ENCODE data around the gene CACNA1E.

Gene CACNA1E

DNA sequence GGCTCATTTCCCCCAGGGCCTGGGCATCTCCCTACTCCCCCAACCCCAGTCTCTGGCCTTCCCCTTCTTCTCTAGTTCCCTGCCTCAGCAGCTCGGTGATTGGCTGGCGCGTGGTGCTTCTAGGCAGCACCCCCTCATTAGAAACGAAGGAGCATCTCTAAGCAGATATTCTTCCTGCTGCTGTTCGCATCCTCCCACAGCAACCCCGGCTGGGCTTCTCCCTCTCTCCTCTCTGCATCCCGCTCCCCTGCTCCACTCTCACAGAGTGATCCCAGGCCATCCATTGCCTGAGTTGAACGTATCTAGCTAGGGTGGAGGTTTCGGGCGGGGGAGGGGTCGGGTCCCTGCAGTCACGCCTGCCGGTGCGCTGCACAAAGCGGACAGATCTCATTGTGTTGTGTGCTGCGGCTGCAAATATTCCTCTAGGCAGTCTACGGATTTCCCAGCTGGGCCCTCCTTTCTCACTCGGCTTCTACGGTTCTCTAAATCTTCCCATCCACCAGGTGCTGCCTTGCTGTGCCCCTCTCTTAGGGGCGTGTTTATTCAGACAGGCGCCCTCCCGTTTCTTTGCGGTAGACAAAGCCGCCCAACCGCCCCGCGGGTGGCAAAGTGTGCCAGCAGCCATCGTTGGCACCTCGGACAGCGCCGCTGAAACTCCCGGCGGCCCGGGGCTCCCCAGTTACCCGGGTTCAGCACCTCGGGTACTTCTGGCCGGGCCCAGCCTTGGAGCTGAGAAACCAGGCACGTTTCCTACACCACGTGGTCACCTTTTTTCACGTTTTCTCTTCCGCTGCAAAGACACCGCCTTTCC is 2.2 kb downstream of the CACNA1E start:
- DNase-seq = no peak

DNA sequence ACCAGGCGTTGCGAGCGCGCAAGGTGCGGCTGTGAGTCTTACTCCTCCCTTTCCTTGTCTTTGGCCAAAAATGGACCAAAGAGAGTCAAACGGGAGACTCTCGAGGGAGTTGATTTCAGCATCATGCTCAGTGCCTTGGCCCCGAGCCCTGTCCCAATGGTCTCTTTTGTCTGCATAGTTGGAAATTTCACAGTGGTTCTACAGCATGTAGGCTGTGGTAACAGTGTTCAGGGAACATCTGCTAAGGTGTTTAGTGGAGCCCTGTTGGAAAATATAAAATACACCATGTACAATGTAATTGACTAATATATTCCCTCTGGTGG is 2.7 kb downstream of the CACNA1E start:
- DNase-seq = no peak

DNA sequence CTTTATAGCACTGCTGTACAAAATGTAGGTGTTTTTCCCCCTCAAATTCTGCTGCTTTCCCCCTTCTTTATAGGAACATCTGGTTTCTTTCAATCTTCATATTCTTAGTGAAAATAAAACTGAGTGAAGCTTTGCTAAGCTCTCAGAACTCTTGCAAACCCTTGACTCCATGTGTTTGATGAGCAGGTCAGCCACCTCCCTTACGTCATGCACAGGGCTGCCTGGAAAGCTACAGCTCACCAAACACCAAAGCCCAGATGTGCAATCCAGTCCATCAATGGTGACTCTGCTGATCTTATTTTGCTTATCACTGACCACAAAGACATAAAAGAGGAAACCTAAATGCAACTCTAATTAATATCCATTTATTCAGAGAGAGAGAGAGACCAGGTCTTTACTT is 5.5 kb downstream of the CACNA1E start:
- no peak for DNase-seq

DNA sequence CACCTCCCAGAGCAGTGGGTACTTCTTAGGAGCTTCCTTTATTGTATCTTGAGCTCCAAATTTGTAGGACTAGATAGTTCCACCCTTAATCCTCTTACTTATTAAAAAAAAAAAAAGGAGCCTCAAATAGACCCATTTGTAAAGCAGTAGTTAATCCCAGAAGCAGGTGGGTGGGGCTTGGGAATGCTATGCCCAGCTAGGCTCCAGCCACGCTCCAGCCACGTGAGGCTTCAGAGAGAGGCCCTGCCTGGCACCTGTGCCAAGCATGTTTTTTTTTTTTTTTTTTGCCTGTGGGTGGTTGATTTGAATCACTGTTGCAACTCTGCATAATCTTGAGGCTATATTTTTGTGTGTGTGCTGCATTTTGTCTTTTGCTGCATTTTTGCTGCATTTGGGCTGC is 7.0 kb downstream of the CACNA1E start:
- no peak for DNase-seq

DNA sequence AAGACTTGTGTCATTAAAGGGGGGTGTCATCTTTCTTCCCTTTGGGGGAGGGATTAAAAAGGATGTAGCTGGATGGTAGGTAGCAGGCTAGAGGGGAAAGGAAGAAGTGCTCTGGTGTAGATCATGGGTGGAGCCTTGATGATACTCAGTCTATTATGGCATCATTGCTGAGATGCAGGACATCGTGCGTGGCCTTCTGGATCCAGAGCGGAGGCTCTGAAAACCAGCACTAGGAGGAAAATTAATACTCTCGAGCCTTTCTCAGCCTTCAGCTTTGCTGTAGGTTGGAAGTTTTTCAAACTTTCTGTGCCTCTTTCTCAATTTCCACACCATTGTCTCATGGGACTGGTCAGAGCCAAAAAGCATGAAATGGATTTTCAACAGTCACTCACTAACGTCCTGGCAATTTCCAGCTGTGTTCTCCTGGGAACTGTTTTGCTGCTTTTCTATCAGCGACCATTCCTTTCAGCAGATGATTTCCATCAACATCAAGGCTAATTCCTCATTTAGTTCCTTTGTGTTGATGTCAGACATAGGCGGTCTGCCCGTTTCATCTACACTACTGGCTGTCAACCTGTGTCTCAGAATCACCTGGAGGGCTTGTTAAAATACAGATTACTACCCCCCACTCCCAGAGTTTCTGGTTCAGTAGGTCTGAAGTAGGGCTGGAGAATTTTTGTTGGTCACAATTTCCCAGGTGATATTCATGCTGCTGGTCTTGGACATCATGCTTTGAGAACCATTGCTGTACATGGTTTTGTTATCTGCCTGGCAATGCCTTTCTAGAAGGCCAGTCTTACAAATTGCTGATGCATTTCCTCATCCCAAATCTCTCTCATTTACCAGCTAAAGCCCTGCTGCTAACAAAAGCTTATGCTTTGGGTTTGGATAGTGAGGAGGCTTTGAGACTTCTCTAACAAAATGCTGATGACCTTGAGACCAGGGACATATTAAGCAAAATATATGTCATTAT is 7.7 kb downstream of the CACNA1E start:
- DNase-seq = no peak

DNA sequence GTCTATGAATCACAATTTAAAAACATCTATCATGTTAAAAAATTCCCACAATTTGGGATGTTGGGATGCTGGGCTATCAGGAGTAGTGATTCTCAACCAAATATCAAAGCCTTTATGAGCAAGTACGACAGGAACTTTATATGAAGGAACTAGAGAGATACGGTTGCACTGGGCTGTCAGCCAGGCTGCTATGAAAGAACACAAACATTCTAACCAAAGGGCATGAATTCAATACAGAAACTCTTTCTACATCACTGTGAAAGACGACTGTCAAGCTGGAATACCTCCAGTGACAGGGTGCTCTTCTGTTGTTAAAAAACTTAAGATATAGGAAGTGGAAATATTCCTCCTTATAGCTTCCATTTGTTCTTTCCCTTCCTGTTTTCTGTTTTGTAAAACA is 9.8 kb downstream of the CACNA1E start:
- DNase-seq = no peak

DNA sequence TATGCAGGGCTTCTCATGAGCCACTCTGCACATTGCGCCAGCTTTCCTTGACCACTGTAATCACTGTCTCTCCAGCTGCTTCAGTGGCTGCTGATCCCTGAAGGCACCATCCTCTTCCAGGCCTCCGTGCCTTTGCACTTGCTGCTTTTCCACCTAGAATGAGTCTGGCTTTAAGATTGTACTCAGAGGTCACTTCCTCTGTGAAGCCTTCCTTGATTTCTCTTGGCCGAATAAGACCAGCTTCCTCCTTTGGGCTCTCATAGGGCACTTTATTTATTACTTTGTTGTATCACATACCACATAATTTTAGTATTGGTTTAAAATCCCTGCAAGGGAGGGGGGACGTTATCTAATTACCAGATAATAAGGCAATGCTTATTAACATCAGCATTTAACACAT is 10.6 kb downstream of the CACNA1E start:
- no peak for DNase-seq

DNA sequence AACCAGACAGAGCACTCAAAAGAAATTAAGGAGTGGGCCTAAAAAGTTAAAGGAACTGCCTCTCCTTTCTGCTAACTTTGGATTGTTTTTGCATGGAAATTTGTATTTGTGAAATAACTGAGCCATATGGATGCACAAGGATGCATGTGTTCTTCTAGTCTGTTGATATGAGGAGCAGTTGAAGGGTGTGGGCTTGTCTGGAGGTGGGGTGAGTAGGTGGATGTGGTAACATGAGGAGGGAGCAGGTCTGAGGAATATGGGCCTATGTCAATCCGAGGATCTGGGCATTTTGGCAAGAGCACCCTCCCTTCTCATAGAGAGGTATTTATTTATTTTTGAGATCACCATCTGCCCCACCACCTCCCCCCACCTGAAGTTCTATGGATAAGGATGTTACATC is 13.4 kb downstream of the CACNA1E start:
- no peak for DNase-seq

DNA sequence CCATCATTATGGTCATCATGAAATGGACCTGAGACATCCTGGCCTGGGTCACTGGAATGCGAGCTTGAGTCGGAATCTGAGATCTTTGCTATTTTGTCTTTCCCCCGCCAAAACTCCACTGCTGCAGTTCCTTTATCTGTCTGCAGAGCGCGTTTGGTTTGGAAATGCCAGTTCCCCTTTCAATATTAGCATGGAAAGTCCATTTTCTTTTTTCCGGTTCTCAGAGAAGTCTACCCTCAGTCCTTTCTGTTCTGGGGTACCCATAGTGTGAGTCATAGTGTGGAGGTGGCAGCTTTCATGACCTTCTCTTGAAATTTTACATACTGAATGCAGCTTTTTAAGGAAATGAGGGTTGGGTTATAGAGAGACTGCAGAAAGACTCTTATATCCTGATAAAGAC is 14.6 kb downstream of the CACNA1E start:
- no peak for DNase-seq

DNA sequence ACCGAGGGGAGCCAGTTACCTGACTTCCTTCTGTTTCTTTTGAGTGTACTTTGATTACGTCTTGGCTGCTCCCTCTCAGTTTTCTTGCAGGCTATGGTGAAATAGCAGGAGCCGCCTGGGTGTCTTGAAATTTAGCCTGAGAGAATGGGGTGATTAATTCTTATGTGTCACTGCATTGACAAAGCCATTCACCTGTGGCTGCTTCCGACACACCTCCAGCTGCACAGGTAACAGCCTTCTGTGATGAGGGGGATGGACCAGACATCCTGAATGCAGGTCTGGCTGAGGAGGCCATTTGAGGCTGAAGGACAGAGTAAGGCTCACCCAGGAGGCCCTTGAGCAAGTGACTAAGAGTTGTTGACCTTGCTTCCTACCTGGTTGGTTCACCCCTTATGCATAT is 16.5 kb downstream of the CACNA1E start:
- DNase-seq = no peak

DNA sequence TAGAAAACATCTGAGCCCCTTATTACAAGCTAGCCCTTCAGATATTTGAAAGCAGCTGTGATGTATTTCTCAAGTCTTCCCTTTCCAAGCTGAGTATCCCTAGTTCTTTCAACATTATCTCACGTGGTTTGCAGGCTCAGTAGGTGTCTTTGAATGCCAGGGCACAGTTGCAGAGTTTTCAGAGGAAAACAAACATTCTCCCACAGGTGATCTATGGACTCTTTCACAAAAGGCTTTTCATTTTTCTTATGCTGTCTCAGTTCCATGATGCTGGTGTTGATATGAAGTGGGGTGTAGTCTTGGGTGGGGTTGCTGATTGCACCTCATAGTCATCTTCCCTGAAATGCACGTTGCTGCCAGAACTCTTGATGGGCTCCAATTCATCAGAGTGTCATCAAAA is 17.3 kb downstream of the CACNA1E start:
- DNase-seq = no peak

DNA sequence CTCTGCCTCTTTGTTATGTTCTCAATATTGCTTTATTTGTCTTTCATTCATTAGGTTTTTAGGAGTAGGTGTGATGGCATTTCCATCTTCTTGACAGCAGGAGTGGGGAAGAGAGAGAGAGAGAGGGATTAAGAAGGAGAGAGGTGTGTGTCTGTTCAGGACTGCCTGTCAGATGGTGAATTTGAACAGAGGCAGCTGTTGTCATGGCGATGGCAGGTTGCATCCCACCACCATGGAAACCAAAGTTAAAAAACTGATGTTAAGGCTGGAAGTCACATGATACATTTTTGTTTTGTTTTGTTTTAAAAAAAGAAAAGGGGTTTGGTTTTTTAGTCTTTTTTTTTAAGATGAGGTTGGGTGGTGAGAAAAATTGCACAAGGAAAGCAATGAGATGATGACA is 18.3 kb downstream of the CACNA1E start:
- DNase-seq = no peak

DNA sequence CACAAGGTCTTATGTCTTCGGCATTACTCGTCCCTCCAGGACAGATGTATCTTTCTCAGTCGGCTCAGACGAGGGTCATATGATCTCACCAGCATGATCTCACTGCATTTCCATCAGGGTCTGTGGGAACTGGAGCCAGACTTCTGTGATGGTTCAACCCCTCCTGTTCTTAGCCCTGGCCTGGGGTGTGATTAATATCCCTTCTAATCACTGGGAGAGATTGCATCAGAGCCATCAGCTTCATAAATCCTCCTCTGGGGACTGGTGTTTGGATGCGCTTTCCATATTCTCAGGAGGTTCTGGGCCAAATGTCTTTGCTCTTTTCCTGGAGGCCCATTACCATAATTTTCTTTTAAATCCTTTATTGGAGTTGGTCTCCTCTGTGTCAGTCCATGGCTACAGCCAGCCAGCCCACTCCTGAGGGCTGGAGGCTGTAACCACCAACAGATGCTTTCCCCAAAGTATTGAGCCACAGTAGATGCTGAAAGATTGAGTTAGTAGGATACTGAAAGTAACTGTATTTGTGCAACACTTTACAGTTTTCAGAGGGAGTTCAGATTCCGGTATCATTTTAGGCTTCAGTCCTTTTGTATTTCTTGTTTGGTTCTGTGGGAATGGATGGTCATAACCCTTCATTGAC is 20.0 kb downstream of the CACNA1E start:
- DNase-seq = no peak

DNA sequence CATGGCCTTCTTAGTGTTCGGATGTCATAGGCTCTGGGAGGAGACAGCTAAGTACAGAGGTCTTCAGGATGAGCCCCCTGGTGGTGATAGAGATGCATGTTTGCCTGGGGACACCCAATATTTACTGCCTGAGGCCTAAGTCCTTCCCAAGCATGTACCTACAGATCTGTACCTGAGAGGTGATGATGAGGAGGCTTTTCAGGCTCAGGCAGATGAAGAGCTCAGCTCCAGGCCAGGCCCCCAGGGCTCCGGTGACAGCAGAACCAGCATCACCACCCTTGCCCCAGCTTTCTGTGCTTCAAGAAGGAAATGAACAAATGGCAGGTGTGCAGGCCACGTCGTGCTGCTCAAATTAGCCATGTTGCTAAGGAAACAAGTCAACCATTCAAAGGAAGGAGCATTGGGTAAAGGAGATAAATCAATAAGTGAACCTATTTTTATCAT is 21.1 kb downstream of the CACNA1E start:
- no peak for DNase-seq

DNA sequence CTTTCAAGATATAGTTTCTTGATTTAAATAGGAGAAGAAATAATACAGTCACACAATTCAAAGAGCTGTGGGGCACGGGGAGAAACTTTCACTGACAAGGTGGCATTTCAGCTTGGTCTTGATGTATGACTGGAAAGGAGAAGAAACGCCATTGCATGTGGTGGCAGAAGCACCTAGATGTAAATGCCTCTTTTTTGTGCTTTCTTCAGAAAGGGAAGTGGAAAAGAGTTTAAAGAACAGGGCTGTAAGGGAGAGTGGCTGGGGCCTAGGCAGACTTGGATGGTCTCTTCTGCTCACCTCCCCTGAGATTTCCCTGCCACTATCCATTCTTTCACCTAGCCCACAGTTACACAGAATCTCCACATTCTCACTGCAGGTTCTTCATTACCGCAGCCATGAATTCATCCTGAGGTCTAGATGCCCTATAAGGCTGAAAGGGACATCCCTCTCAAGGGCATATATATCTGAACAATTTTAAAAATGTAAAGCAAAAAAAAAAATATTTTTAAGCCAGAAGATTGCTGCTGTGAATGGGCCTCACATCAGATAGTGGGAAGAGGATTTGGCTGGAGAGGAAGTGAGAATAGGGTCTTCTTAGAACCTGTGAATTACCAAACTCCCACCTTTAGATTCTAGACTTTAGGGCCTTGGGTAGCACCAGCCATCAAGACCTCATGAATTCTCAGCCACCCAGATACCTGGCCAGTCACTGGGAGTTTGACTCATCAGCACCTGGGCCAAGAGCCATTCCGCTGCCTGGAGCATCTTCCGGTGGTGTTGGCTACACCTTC is 23.4 kb downstream of the CACNA1E start:
- no peak for DNase-seq

DNA sequence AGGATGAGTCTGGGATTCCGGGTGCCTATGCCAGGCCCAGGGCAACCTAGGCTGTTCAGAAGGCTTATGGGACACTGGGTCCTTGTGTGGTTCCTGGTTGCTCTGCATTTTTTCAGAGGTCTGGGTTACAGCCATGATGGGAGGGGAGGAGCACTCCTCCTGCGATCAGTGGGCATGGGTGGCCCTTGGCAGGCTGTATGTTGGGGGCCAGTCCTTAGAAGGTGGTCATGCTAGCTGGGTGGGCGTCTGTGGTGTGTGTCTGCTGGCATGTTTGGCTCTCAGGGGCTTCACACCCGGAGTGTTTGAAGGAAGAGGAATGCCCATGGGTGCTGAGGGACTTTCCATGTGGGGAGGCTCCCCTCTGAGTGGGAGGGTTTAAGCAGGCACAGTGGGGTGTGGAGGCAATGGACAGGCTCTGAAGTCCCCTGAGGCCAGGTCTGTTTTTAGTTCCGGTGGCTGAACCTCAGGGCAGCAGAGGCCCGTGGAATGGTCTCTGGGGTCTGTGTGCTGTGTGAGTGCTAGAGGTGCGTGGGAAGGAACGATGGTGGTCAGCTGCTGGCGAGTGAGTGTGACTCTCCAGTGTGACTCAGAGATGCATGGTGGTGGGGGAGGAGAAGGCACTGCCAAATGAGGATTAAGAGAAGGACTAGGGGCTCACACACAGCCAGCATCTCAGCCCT is 25.3 kb downstream of the CACNA1E start:
- peak in 1 of 2 donors; percentile 7 for DNase-seq

DNA sequence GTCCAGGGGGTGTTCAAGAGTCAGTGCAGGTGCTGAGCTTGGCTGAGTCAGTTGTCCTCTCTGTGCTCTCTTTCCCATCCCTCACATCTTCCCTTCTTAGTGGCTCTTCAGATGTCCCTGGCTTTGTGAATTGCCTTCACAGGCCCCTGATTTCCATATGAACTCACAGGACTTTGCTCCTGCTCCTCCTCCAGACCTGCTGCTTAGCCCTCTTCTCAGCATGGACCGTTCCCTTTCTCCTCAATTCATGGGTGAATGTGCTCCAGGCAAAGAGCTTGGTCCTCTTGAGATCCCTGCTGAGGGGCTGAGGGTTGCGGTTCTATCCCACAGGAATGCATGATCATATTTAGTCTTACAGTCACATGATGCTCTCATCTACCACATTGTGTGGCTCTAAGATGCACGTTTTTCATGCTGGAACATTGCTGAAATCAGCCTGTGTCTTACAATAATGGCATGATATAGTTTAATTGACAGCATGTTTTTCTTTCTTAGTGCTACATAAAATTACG is 30.5 kb downstream of the CACNA1E start:
- DNase-seq = no peak

DNA sequence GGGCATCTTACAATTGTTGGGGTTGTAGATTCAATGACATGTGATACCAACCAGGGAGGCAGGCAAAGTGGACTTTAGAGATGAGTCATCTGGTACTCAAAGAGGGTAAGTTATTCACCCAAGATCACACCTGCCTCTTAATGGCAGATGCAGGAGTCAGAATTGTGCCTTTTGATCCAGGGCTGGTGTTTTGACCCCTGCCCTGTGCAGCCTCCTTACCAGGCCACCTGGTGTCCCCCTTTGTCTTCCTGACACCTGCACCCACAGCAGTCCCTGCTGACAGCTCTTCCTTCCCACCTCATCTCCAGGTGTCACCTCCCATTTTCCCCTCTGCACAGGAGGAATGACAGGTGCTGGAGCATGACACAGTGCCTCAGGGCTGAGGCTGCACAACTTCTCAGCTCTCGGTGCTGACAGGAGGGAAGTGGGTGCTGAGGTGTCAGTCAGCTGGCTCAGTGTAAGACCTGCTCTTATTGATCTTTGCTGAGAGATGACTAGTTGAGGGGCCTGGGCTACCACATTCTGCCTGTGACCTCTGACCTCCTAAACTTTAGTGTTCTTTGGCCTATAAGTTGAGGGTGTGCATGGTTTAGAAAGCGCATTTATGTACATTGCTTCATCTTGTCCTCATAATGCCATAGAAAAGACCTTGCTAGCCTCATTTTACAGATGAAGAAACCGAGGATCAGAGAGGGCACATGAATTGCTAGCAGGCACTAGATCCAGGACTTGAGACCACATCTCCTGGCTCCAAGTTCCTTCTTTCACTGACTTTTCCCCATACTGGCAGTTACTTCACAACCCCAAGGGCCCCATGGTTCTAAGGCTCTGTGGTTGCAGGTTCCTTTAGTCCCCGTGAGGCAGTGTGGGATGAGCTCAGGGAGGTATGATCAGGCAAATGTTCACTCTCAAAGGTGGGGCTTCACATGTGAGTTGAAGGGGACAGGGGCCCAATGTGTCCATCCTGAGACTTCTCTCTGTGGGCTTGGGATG is 31.3 kb downstream of the CACNA1E start:
- no peak for DNase-seq

DNA sequence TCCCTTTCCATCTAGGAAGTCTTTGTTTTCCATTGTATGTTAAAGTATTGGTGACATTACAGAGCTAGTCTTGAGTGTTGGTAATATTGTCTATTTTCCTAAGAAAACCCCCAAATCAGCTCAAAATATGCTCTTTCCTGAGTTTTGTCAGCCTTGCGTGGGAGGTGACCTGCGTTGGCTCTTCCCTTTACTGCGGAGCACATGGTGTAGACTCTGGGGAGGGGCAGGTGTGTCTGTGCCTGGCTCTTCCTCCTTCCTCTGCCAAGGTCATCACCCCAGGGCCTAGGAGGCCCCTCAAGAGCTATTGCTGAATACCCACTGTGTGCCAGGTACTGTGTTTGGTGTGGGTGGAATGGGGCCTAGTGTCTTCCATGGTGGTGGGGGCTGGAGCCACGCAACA is 33.4 kb downstream of the CACNA1E start:
- DNase-seq = no peak

DNA sequence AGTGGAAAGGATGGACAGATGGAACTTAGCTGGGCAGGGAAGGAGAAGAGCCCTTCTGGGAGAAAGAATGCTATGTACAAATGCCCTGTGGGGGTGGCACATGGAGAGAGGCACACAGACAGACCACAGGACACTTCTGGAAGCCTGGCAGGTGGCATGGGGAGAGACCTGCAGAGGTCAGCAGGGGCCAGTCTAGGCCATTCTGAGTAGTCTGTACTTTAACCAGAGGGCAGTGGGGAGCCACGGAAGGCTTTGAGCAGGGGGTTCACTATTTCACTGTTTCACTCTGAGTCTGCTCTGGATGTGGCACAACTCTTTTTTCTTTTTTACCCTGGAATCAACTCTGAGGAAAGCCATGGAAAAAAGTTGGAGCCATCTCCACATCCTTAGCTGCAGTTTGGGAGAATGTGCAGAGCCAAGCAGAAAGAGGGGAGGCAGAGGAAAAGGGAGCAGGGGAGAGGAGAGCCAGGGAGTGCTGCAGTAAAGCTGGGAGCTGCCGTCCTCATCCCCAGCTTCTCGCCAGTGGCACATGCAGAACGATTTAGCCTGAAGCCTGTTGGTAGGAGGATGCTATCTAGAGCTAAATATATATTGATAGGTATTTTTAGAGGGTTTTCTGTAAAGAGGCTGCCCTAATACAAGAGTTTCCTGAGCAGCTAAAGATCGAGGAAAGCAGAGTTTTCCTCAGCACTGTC is 34.0 kb downstream of the CACNA1E start:
- no peak for DNase-seq

Data from inflammatory macrophage (primary cell).